GM15510 (cell line): ENCODE results near the gene NOP16.

ENCODE experiments used
- POLR2A ChIP-seq: IDR thresholded peaks from 3 replicates; pipeline ENCODE4 v1.6.1; 2011; ENCODE audit warnings: borderline replicate concordance; ENCODE audit not compliant: insufficient read length; ENCODE audit errors: extremely low read depth

NOP16 gene

GRCh38 chr5:176396330-176396729 lies 7.9 kb upstream of the NOP16 start:
- TF ChIP-seq POLR2A = no peak

GRCh38 chr5:176394881-176395675 lies 6.7 kb upstream of the NOP16 start:
- no peak for TF ChIP-seq POLR2A

GRCh38 chr5:176394096-176394495 lies 5.7 kb upstream of the NOP16 start:
- TF ChIP-seq POLR2A = no peak

GRCh38 chr5:176392526-176392925 lies 4.1 kb upstream of the NOP16 start:
- TF ChIP-seq POLR2A = no peak

GRCh38 chr5:176391999-176392398 lies 3.6 kb upstream of the NOP16 start:
- TF ChIP-seq POLR2A = no peak

GRCh38 chr5:176391479-176391878 lies 3.1 kb upstream of the NOP16 start:
- TF ChIP-seq POLR2A = no peak

- TF ChIP-seq POLR2A = peak; percentile 78
Observed at GRCh38 chr5:176389135-176390123, 1.0 kb upstream of the NOP16 start.

- no peak for TF ChIP-seq POLR2A
Observed at GRCh38 chr5:176388003-176388443, 375 bp downstream of the NOP16 start.

- TF ChIP-seq POLR2A = no peak
Observed at GRCh38 chr5:176387384-176387925, 943 bp downstream of the NOP16 start.

GRCh38 chr5:176386491-176386890 lies 1.9 kb downstream of the NOP16 start:
- no peak for TF ChIP-seq POLR2A

GRCh38 chr5:176384991-176385390 lies 3.4 kb downstream of the NOP16 start:
- no peak for TF ChIP-seq POLR2A

- TF ChIP-seq POLR2A = no peak
Observed at GRCh38 chr5:176384366-176384930, 4.0 kb downstream of the NOP16 start.

- TF ChIP-seq POLR2A = no peak
Observed at GRCh38 chr5:176383961-176384360, 4.4 kb downstream of the NOP16 start.

GRCh38 chr5:176383248-176383905 lies 5.0 kb downstream of the NOP16 start:
- no peak for TF ChIP-seq POLR2A
